ENCODE data around the gene HDAC4.

- TF ChIP-seq EZH2 (IDR thresholded peaks at IDR 0.05; ENCODE audit: borderline replicate concordance), result no peak
- no peak for TF ChIP-seq CTCF (IDR thresholded peaks at IDR 0.05; ENCODE audit: poor library complexity)
Measured at GRCh38 chr2:239168575-239168974, 232.2 kb downstream of the HDAC4 start.
